Liver (tissue), 9 donors: ENCODE measurements around the gene NDUFA3. TPM values are rescaled to one million over a fixed set of nuclear protein-coding genes. Genes with fewer than 3 reads are reported as not detected.
"Not testable (repeated sequence)": the region's sequence is repeated elsewhere in the genome, so short reads cannot be mapped to it uniquely, and the experiment has no call there.

ENCODE experiments used
- DNase-seq: peaks from one replicate; pipeline ENCODE4 v3.0.0-alpha.2; 2017; ENCODE audit warnings: low spot score
- H3K27ac ChIP-seq, 2 donors: one replicate each; pipeline ENCODE4 v1.7.0; 2013; ENCODE audit warnings: inconsistent platforms in 2 of 2, low read length in 2 of 2, control low read depth in 1 of 2, low read depth in 1 of 2, mild to moderate bottlenecking in 1 of 2
- H3K27me3 ChIP-seq, 4 donors: one replicate each; pipeline versions ENCODE4 v1.6.1 to v1.7.0; 2013; ENCODE audit warnings: low read length in 3 of 4, inconsistent platforms in 1 of 4, mild to moderate bottlenecking in 1 of 4, moderate library complexity in 1 of 4; ENCODE audit not compliant: control insufficient read depth in 4 of 4, insufficient read depth in 4 of 4
- H3K36me3 ChIP-seq, 4 donors: one replicate each; pipeline versions ENCODE4 v1.6.1 to v1.7.0; 2013; ENCODE audit warnings: low read length in 3 of 4, mild to moderate bottlenecking in 3 of 4, low read depth in 1 of 4, moderate library complexity in 1 of 4; ENCODE audit not compliant: control insufficient read depth in 4 of 4, insufficient read depth in 3 of 4
- H3K4me1 ChIP-seq, 4 donors: one replicate each; pipeline versions ENCODE4 v1.6.1 to v1.7.0; 2013; ENCODE audit warnings: low read length in 3 of 4, mild to moderate bottlenecking in 3 of 4, moderate library complexity in 1 of 4; ENCODE audit not compliant: control insufficient read depth in 4 of 4, insufficient read depth in 4 of 4
- H3K4me3 ChIP-seq, 3 donors: one replicate each; pipeline versions ENCODE4 v1.6.1 to v1.7.0; 2013; ENCODE audit warnings: low read length in 3 of 3, control low read depth in 1 of 3, low read depth in 1 of 3, mild to moderate bottlenecking in 1 of 3
- H3K9ac ChIP-seq, 2 donors: one replicate each; pipeline ENCODE4 v1.7.0; 2013; ENCODE audit warnings: low read length in 2 of 2, mild to moderate bottlenecking in 2 of 2, moderate library complexity in 2 of 2, control low read depth in 1 of 2, low read depth in 1 of 2
- H3K9me3 ChIP-seq, 4 donors: one replicate each; pipeline versions ENCODE4 v1.6.1 to v1.7.0; 2013; ENCODE audit warnings: low read length in 3 of 4; ENCODE audit not compliant: control insufficient read depth in 4 of 4
- FOXA1 ChIP-seq: IDR thresholded peaks from 2 replicates; pipeline ENCODE4 v1.6.1; 2016; ENCODE audit warnings: antibody characterized with exemption
- GABPA ChIP-seq, 2 donors: IDR thresholded peaks in 1 of 2; conservative IDR thresholded peaks in 1 of 2; 2 replicates each; pipeline ENCODE4 v1.6.1; 2016; ENCODE audit warnings: antibody characterized with exemption in 2 of 2, mild to moderate bottlenecking in 1 of 2, moderate library complexity in 1 of 2
- HNF4A ChIP-seq, 2 donors: conservative IDR thresholded peaks; 2 replicates each; pipeline ENCODE4 v1.6.1; 2016; ENCODE audit warnings: antibody characterized with exemption in 2 of 2, mild to moderate bottlenecking in 2 of 2
- HNF4G ChIP-seq: IDR thresholded peaks from 2 replicates; pipeline ENCODE4 v1.6.1; 2016; ENCODE audit warnings: antibody characterized with exemption
- JUND ChIP-seq, 2 donors: IDR thresholded peaks; 2 replicates each; pipeline ENCODE4 v1.6.1; 2016; ENCODE audit warnings: antibody characterized with exemption in 2 of 2
- MAX ChIP-seq: IDR thresholded peaks from 2 replicates; pipeline ENCODE4 v1.6.1; 2016; ENCODE audit warnings: antibody characterized with exemption
- RAD21 ChIP-seq, 2 donors: IDR thresholded peaks; 2 replicates each; pipeline ENCODE4 v1.6.1; 2016; ENCODE audit warnings: antibody characterized with exemption in 2 of 2, mild to moderate bottlenecking in 2 of 2
- REST ChIP-seq: IDR thresholded peaks from 2 replicates; pipeline ENCODE4 v1.6.1; 2016; ENCODE audit warnings: antibody characterized with exemption, mild to moderate bottlenecking
- RXRA ChIP-seq, 2 donors: IDR thresholded peaks; 2 replicates each; pipeline ENCODE4 v1.6.1; 2017 to 2018; ENCODE audit warnings: antibody characterized with exemption in 2 of 2, mild to moderate bottlenecking in 1 of 2
- YY1 ChIP-seq: IDR thresholded peaks from 2 replicates; pipeline ENCODE4 v1.6.1; 2016; ENCODE audit warnings: antibody characterized with exemption, mild to moderate bottlenecking
- ZBTB33 ChIP-seq: IDR thresholded peaks from 2 replicates; pipeline ENCODE4 v1.6.1; 2016; ENCODE audit warnings: antibody characterized with exemption
- WGBS: extraction: QIAGEN DNeasy Blood & Tissue Kit; methylation state at CpG from one replicate; pipeline ENCODE4 v1.1.7; 2013; 5-methylcytosine and 5-hydroxymethylcytosine counted together
- polyA plus RNA-seq, 2 donors: library from polyadenylated mRNA; stranded (reverse) in 1 of 2; unstranded in 1 of 2; fragments of 200-250 nt in 1 of 2; fragments of >200 nt in 1 of 2; fragmentation: Nextera tagmentation in 1 of 2; extraction: Ambion mirVana in 1 of 2; gene quantifications; one replicate each; pipeline versions ENCODE4 v1.2.1 to v1.2.3, GENCODE V29; 2013 to 2015
- total RNA-seq, 2 donors: library from RNA; depleted of rRNA; stranded (reverse); fragments of >200 nt; gene quantifications; one replicate each; pipeline ENCODE4 v1.2.3, GENCODE V29; 2014
- TF ChIP-seq, protein P1 (sequence below): fragments of 150-350 bp; IDR thresholded peaks from 2 replicates; pipeline ENCODE4 v1.5.1; 2017; ENCODE audit warnings: improper control_type of control experiment, low read depth, low read length; ENCODE audit not compliant: missing input control
- donor health status: healthy.
- donor health status: healthy.
- donor health status: healthy.
- donor health status: healthy.
- donor health status: healthy.

Gene NDUFA3
- total and polyA plus RNA-seq, 4 donors, result 5.9 to 343 (median 68.5) TPM

DNA sequence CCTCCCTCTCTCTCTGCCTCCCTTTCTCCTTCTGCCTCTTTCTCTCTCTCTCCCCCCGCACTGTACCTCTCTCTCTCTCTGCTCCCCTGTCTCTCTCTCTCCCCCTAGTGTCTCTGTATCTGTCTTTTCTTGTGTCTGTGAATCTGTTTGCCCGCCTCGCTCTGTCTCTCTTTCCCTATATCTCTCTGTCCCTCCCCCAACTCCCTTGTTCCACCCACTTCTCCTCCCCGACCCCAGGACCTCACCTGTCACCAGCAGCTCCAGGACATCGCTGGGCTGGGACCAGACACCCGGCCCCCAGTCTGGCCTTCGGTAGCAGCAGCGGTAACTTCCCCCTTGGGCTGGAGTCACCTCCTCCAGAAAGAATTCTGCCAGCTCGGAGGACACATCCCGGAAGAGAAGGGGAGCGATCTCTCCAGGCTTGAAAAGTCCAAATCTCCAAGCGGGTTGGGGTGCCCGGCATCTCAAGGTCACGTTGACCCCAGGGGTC is 6.0 kb upstream of the NDUFA3 start:
- no peak overlapping the region for H3K27ac ChIP-seq
- H3K36me3 ChIP-seq, result no peaks in the 10 kb centered on the region
- no peak for DNase-seq
- peaks cover 0 to 4% (median 0%) of the 10 kb centered on the region in 4 donors for H3K27me3 ChIP-seq
- no peak for TF ChIP-seq GABPA (IDR thresholded peaks at IDR 0.05 in 1 of 2, conservative IDR thresholded peaks at IDR 0.05 in 1 of 2)
- TF ChIP-seq HNF4A (conservative IDR thresholded peaks at IDR 0.05), result no peak
- TF ChIP-seq FOXA1, result no peak
- TF ChIP-seq REST, result no peak
- no peak for TF ChIP-seq RAD21 (IDR thresholded peaks at IDR 0.05)
- H3K9ac ChIP-seq, result no peak overlapping the region
- H3K9me3 ChIP-seq, result no peaks in the 10 kb centered on the region
- no peak overlapping the region for H3K4me3 ChIP-seq
- WGBS, result 6% methylated on average over 14 of the region's 14 CpGs
- peaks cover 0 to 5% (median 4%) of the 10 kb centered on the region in 4 donors for H3K4me1 ChIP-seq

DNA sequence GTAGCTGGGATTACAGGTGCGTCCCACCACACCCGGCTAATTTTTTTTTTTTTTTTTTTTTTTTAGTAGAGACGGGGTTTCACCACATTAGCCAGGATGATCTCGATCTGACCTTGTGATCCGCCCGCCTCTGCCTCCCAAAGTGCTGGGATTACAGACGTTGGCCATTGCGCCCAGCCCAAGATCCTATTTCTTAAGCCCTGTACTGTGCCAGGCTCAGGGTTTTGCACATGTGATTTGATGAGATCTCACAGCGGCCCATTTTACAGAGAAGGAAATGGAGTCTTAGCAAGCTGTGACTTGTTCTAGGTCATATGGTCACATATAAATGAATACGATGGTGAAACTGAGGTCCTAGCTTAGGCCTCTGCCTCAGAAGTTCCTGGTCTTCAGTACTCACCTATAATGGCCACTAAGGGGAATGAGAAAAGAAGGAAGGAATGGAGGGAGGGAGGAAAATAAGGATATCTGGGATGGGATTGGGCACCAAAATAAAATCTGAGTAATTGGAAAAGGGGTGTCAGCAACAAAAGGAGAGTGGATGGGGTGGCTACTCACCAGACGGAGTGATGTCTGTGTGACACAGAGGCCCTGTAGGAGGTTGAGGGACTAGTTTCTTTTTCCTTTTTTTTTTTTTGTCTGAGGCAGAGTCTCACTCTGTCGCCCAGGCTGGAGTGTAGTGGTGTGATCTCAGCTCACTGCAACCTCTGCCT is 3.3 kb upstream of the NDUFA3 start:
- DNase-seq, result no peak
- H3K4me3 ChIP-seq, result no peak overlapping the region
- peaks cover 5 to 17% (median 13%) of the 10 kb centered on the region in 4 donors for H3K4me1 ChIP-seq
- peaks cover 0 to 4% (median 0%) of the 10 kb centered on the region in 4 donors for H3K27me3 ChIP-seq
- H3K9ac ChIP-seq, result no peak overlapping the region
- H3K9me3 ChIP-seq, result no peaks in the 10 kb centered on the region
- no peaks in the 10 kb centered on the region for H3K36me3 ChIP-seq
- TF ChIP-seq JUND (IDR thresholded peaks at IDR 0.05) (no peak), ZBTB33 (no peak), RXRA (IDR thresholded peaks at IDR 0.05) (no peak), MAX (no peak), YY1 (no peak), FOXA1 (no peak), HNF4G (no peak), RAD21 (IDR thresholded peaks at IDR 0.05) (no peak)
- TF ChIP-seq, protein P1, sequence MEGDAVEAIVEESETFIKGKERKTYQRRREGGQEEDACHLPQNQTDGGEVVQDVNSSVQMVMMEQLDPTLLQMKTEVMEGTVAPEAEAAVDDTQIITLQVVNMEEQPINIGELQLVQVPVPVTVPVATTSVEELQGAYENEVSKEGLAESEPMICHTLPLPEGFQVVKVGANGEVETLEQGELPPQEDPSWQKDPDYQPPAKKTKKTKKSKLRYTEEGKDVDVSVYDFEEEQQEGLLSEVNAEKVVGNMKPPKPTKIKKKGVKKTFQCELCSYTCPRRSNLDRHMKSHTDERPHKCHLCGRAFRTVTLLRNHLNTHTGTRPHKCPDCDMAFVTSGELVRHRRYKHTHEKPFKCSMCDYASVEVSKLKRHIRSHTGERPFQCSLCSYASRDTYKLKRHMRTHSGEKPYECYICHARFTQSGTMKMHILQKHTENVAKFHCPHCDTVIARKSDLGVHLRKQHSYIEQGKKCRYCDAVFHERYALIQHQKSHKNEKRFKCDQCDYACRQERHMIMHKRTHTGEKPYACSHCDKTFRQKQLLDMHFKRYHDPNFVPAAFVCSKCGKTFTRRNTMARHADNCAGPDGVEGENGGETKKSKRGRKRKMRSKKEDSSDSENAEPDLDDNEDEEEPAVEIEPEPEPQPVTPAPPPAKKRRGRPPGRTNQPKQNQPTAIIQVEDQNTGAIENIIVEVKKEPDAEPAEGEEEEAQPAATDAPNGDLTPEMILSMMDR, result no peak
- H3K27ac ChIP-seq, result no peak overlapping the region
- 83% methylated on average over 12 of the region's 12 CpGs for WGBS

- H3K9me3 ChIP-seq, H3K27me3 ChIP-seq, H3K27ac ChIP-seq, H3K9ac ChIP-seq, DNase-seq, H3K4me3 ChIP-seq, H3K36me3 ChIP-seq: not testable (repeated sequence)
- peaks cover 5 to 21% (median 13%) of the 10 kb centered on the region in 4 donors for H3K4me1 ChIP-seq
- 74% methylated on average over 9 of the region's 9 CpGs for WGBS
Observed at GRCh38 chr19:54099903-54100255, 2.8 kb upstream of the NDUFA3 start.
